ENCODE data around the gene VSNL1. TPM values are rescaled to one million over a fixed set of nuclear protein-coding genes. Genes with fewer than 3 reads are reported as not detected.

Gene VSNL1
- polyA plus RNA-seq, 1 of the 3 experiments (the other 2 are of a cell fraction), result 1.3 TPM

GRCh38 chr2:17573804-17574175, 33.3 kb downstream of the VSNL1 start:
- Histone ChIP-seq H3K79me2 (ENCODE audit: insufficient read depth) (no peaks in the 10 kb centered on the region), H3F3A (replicated peaks; ENCODE audit: insufficient read depth) (no peaks in the 10 kb centered on the region), H3K4me2 (no peak overlapping the region), H3K27me3 (ENCODE audit: insufficient read depth) (no peaks in the 10 kb centered on the region; the same call in 1 of the 2 replicates), H3K9me3 (no peaks in the 10 kb centered on the region), H4K20me1 (ENCODE audit: insufficient read depth) (no peaks in the 10 kb centered on the region), H3K4me3 (ENCODE audit: low read depth in 2 of 2, low read length in 1 of 2) (no peak overlapping the region), H3K4me1 (ENCODE audit: control insufficient read depth in 1 of 2, insufficient read depth in 2 of 2, low read depth in 1 of 2, low read length in 1 of 2) (no peaks in the 10 kb centered on the region), H3K27ac (ENCODE audit: low read depth in 2 of 2, low read length in 1 of 2) (no peak overlapping the region), H3K36me3 (replicated peaks in 1 of 2; ENCODE audit: control insufficient read depth in 1 of 2, insufficient read depth in 2 of 2, low read length in 1 of 2) (no peaks in the 10 kb centered on the region), H3K9me2 (no peaks in the 10 kb centered on the region), H3K9ac (no peak overlapping the region), H2AFZ (ENCODE audit: low read depth) (no peak overlapping the region)
- no peak for DNase-seq
- CTCF ChIA-PET, result interaction anchor here (0.6 to 3.8 kb wide), 9 partner anchors 9 to 800 kb away, joined by 3 to 21 read pairs (median 4); no protein-coding TSS in a partner anchor
- POLR2A ChIA-PET, result no interaction called here
- WGBS (ENCODE audit: low lambda C conversion rate), result 57% methylated on average over 3 of the region's 3 CpGs
- TF ChIP-seq USF1 (IDR thresholded peaks at IDR 0.05; ENCODE audit: borderline replicate concordance, low read depth) (no peak), CHD2 (IDR thresholded peaks at IDR 0.05; ENCODE audit: low read length, partially characterized antibody) (no peak), IRF3 (IDR thresholded peaks at IDR 0.05; ENCODE audit: low read depth, low read length) (no peak), FOXM1 (IDR thresholded peaks at IDR 0.05; ENCODE audit: low read depth) (no peak), POLR2AphosphoS5 (IDR thresholded peaks at IDR 0.05; ENCODE audit: low read depth, low read length) (no peak), FOXJ3 (CRISPR knock-in tag; IDR thresholded peaks at IDR 0.05) (no peak), TAF1 (IDR thresholded peaks at IDR 0.05; ENCODE audit: borderline replicate concordance, low read depth, low read length) (no peak), TEAD4 (IDR thresholded peaks at IDR 0.05; ENCODE audit: borderline replicate concordance, insufficient read depth) (no peak), TCF12 (IDR thresholded peaks at IDR 0.05) (no peak), MAX (IDR thresholded peaks at IDR 0.05; ENCODE audit: low read depth) (no peak)

- Histone ChIP-seq H3K9me3 (no peaks in the 10 kb centered on the region), H2AFZ (ENCODE audit: low read depth) (no peak overlapping the region), H3K4me2 (no peak overlapping the region), H3K79me2 (ENCODE audit: insufficient read depth) (no peaks in the 10 kb centered on the region), H3K9me2 (no peaks in the 10 kb centered on the region), H4K20me1 (ENCODE audit: insufficient read depth) (no peaks in the 10 kb centered on the region), H3K9ac (no peak overlapping the region), H3K36me3 (replicated peaks in 1 of 2; ENCODE audit: control insufficient read depth in 1 of 2, insufficient read depth in 2 of 2, low read length in 1 of 2) (no peaks in the 10 kb centered on the region), H3K4me3 (ENCODE audit: low read depth in 2 of 2, low read length in 1 of 2) (no peak overlapping the region), H3K4me1 (ENCODE audit: control insufficient read depth in 1 of 2, insufficient read depth in 2 of 2, low read depth in 1 of 2, low read length in 1 of 2) (no peaks in the 10 kb centered on the region), H3K27ac (ENCODE audit: low read depth in 2 of 2, low read length in 1 of 2) (no peak overlapping the region), H3K27me3 (ENCODE audit: insufficient read depth) (no peaks in the 10 kb centered on the region; the same call in 1 of the 2 replicates), H3F3A (replicated peaks; ENCODE audit: insufficient read depth) (no peaks in the 10 kb centered on the region)
- POLR2A ChIA-PET, result no interaction called here
- CTCF ChIA-PET, result interaction anchor here (0.9 to 3.8 kb wide), 7 partner anchors 12 to 801 kb away, joined by 3 to 21 read pairs (median 5); no protein-coding TSS in a partner anchor
- DNase-seq, result no peak
- WGBS (ENCODE audit: low lambda C conversion rate), result 62% methylated on average over 3 of the region's 3 CpGs
- TF ChIP-seq IRF3 (IDR thresholded peaks at IDR 0.05; ENCODE audit: low read depth, low read length) (no peak), TAF1 (IDR thresholded peaks at IDR 0.05; ENCODE audit: borderline replicate concordance, low read depth, low read length) (no peak), NFIC (IDR thresholded peaks at IDR 0.05; ENCODE audit: borderline replicate concordance) (no peak), USF1 (IDR thresholded peaks at IDR 0.05; ENCODE audit: borderline replicate concordance, low read depth) (no peak), MXI1 (IDR thresholded peaks at IDR 0.05; ENCODE audit: low read depth, low read length) (no peak), GATA2 (CRISPR knock-in tag; IDR thresholded peaks at IDR 0.05) (no peak), MAX (IDR thresholded peaks at IDR 0.05; ENCODE audit: low read depth) (no peak), MEF2A (IDR thresholded peaks at IDR 0.05; ENCODE audit: borderline replicate concordance, low read depth) (no peak), PBX3 (IDR thresholded peaks at IDR 0.05) (no peak), SMC3 (IDR thresholded peaks at IDR 0.05; ENCODE audit: low read depth, low read length) (no peak), YY1 (IDR thresholded peaks at IDR 0.05; ENCODE audit: low read depth) (no peak), USF2 (IDR thresholded peaks at IDR 0.05; ENCODE audit: borderline replicate concordance, low read depth, low read length) (no peak)
Observed at GRCh38 chr2:17574406-17575073, 34.0 kb downstream of the VSNL1 start.

Measured in SK-N-SH (cell line).